ENCODE data around the gene CRIP1. TPM values are rescaled to one million over a fixed set of nuclear protein-coding genes. Genes with fewer than 3 reads are reported as not detected.

The CRIP1 gene
- total RNA-seq, 1 experiment from 2014 or later = 6.9 TPM

GRCh38 chr14:105464501-105464900, 22.2 kb upstream of the CRIP1 start:
- H4K91ac ChIP-seq (ENCODE audit: insufficient read length, low read depth, low read length) = no peak overlapping the region
- H2BK15ac ChIP-seq (ENCODE audit: low read depth, low read length) = no peak overlapping the region
- no peaks in the 10 kb centered on the region for H3K79me1 ChIP-seq (ENCODE audit: insufficient read depth, low read depth, low read length, poor library complexity, severe bottlenecking)
- H3K4me1 Mint-ChIP-seq = peaks cover 2 to 6% of the 10 kb centered on the region in 2 experiments; a peak in 2 of 4 replicates
- H4K5ac ChIP-seq (ENCODE audit: insufficient read length, low read depth, low read length) = no peak overlapping the region
- no peaks in the 10 kb centered on the region for H4K20me1 ChIP-seq (ENCODE audit: control insufficient read depth, insufficient read depth, insufficient read length)
- no peak overlapping the region for H3K14ac ChIP-seq (ENCODE audit: insufficient read depth, low read length)
- H3K27ac Mint-ChIP-seq = no peak overlapping the region
- H3K56ac ChIP-seq (ENCODE audit: insufficient read length, low read depth, low read length) = no peak overlapping the region
- H3K27me3 ChIP-seq (ENCODE audit: insufficient read depth, low read length) = no peaks in the 10 kb centered on the region
- no peak overlapping the region for H3K23ac ChIP-seq (ENCODE audit: insufficient read length, low read depth, low read length)
- no peak overlapping the region for H3K18ac ChIP-seq (ENCODE audit: insufficient read length, low read depth, low read length)
- H2AFZ ChIP-seq (ENCODE audit: low read length) = no peak overlapping the region
- no peak overlapping the region for H2AK5ac ChIP-seq (ENCODE audit: insufficient read length, low read length)
- H3K4ac ChIP-seq (ENCODE audit: low read depth, low read length) = no peak overlapping the region
- H3K9ac ChIP-seq (ENCODE audit: extremely low read depth, insufficient read length, low read length) = no peak overlapping the region
- H3K36me3 Mint-ChIP-seq (ENCODE audit: insufficient read depth in 1 of 3, low read depth in 3 of 3) = peaks cover 17 to 43% (median 41%) of the 10 kb centered on the region in 3 experiments; a peak in 6 of 7 replicates
- no peak for TF ChIP-seq CTCF (conservative IDR thresholded peaks at IDR 0.05)
- no peak overlapping the region for H2BK5ac ChIP-seq (ENCODE audit: insufficient read length, low read length)
- H4K8ac ChIP-seq (replicated peaks; ENCODE audit: insufficient read length, low read depth, low read length) = no peak overlapping the region
- no peak overlapping the region for H3K4me3 Mint-ChIP-seq
- H3K9me3 Mint-ChIP-seq = no peaks in the 10 kb centered on the region
- H2BK20ac ChIP-seq (ENCODE audit: low read depth, low read length, poor library complexity, severe bottlenecking) = no peak overlapping the region
- no peak overlapping the region for H3K27ac ChIP-seq (ENCODE audit: insufficient read length, low read depth, low read length)
- H2BK12ac ChIP-seq (ENCODE audit: insufficient read length, low read depth, low read length) = no peak overlapping the region
- H3K79me2 ChIP-seq (ENCODE audit: insufficient read depth, low read length) = no peaks in the 10 kb centered on the region
- WGBS (ENCODE audit: extremely low coverage, insufficient read length, low lambda C conversion rate) = no CpG with 5 or more reads among the region's 33 CpGs
- H3K4me2 ChIP-seq (ENCODE audit: insufficient read depth, insufficient read length, low read length) = no peak overlapping the region
- no peak overlapping the region for H2BK120ac ChIP-seq (ENCODE audit: low read depth, low read length, poor library complexity, severe bottlenecking)
- DNase-seq = no peak
- no peaks in the 10 kb centered on the region for H3K4me1 ChIP-seq (ENCODE audit: insufficient read depth, low read length)
- no peaks in the 10 kb centered on the region for H3K9me3 ChIP-seq (ENCODE audit: control insufficient read depth, low read depth, low read length)
- no peaks in the 10 kb centered on the region for H3K27me3 Mint-ChIP-seq (ENCODE audit: low read depth)
- H3T11ph ChIP-seq (ENCODE audit: low read length) = no peak overlapping the region
- H3K23me2 ChIP-seq (ENCODE audit: insufficient read length, low read depth, low read length, poor library complexity, severe bottlenecking) = no peaks in the 10 kb centered on the region
